Measurements from ENCODE around the gene PSMD14. TPM values are rescaled to one million over a fixed set of nuclear protein-coding genes. Genes with fewer than 3 reads are reported as not detected.

PSMD14 gene
- total RNA-seq, 1 experiment from 2014 or later: 206 TPM

GRCh38 chr2:161434118-161434517, 125.9 kb downstream of the PSMD14 start:
- no peak for DNase-seq (ENCODE audit: extremely low read depth, low read depth)

- no peak for DNase-seq (ENCODE audit: extremely low read depth, low read depth)
Observed at GRCh38 chr2:161436411-161436810, 128.2 kb downstream of the PSMD14 start.

- DNase-seq (ENCODE audit: extremely low read depth, low read depth): no peak
Observed at GRCh38 chr2:161438598-161438997, 130.4 kb downstream of the PSMD14 start.

- DNase-seq (ENCODE audit: extremely low read depth, low read depth): no peak
Observed at GRCh38 chr2:161445097-161445496, 136.9 kb downstream of the PSMD14 start.

- DNase-seq (ENCODE audit: extremely low read depth, low read depth): no peak
Observed at GRCh38 chr2:161448431-161448830, 140.2 kb downstream of the PSMD14 start.

Small RNA genes within 50 kb of the gene (small RNA-seq; reads per million reads assigned to genes)
- gene RNA5SP108: 0 reads per million in 2 experiments

Other genes starting within 250 kb of the PSMD14 start
- 106 and 121 TPM in 2 replicates for gene TANK, start 148.0 kb upstream of the PSMD14 start, total RNA-seq (2014; rRNA removed; shearing (Covaris generic))
- 0.05 TPM in 1 of 2 replicates, not detected in the other for gene TBR1, start 107.9 kb downstream of the PSMD14 start, total RNA-seq (2014; rRNA removed; shearing (Covaris generic))

Measured in NCI-H460 (cell line).